Spinal cord (tissue), 10 donors: ENCODE measurements around the gene CDKAL1. TPM values are rescaled to one million over a fixed set of nuclear protein-coding genes. Genes with fewer than 3 reads are reported as not detected.

Experiments
- DNase-seq, 6 donors: peaks; one replicate each; pipeline versions ENCODE4 v3.0.0 to v3.0.0-alpha.2; 2013 to 2015; ENCODE audit warnings: low spot score in 6 of 6, low read depth in 4 of 6
- H3K27ac ChIP-seq: one replicate; pipeline ENCODE4 v1.5.1; 2013; ENCODE audit warnings: low read depth, low read length, control low read depth
- H3K27me3 ChIP-seq: one replicate; pipeline ENCODE4 v1.6.1; 2013; ENCODE audit warnings: low read length; ENCODE audit not compliant: control insufficient read depth, insufficient read depth
- H3K36me3 ChIP-seq: one replicate; pipeline ENCODE4 v1.6.1; 2013; ENCODE audit warnings: low read length; ENCODE audit not compliant: control insufficient read depth, insufficient read depth
- H3K4me1 ChIP-seq: one replicate; pipeline ENCODE4 v1.6.1; 2013; ENCODE audit warnings: low read length; ENCODE audit not compliant: control insufficient read depth, insufficient read depth
- H3K4me3 ChIP-seq: one replicate; pipeline ENCODE4 v1.5.1; 2013; ENCODE audit warnings: low read depth, low read length, control low read depth
- H3K9me3 ChIP-seq: one replicate; pipeline ENCODE4 v1.6.1; 2013; ENCODE audit warnings: low read length; ENCODE audit not compliant: control insufficient read depth, insufficient read depth
- WGBS: methylation state at CpG from one replicate; pipeline ENCODE4 v1.1.5; 2013; ENCODE audit warnings: missing lambda C conversion rate; ENCODE audit not compliant: insufficient coverage; 5-methylcytosine and 5-hydroxymethylcytosine counted together
- polyA plus RNA-seq, 2 donors: library from polyadenylated mRNA; unstranded; fragments of 120-200 nt; gene quantifications; one replicate each; pipeline ENCODE4 v1.2.1, GENCODE V29; 2013; ENCODE audit not compliant: insufficient read length in 2 of 2
- total RNA-seq, 2 donors: library from RNA; depleted of rRNA in 1 of 2; stranded (reverse); fragments of 120-200 nt in 1 of 2; fragments of >200 nt in 1 of 2; gene quantifications; one replicate each; pipeline versions ENCODE4 v1.2.3 to v1.2.4, GENCODE V29; 2013 to 2014
- donor health status: healthy.

The CDKAL1 gene
- total and polyA plus RNA-seq, 4 donors = 15.1 to 34.2 (median 22.0) TPM

DNA sequence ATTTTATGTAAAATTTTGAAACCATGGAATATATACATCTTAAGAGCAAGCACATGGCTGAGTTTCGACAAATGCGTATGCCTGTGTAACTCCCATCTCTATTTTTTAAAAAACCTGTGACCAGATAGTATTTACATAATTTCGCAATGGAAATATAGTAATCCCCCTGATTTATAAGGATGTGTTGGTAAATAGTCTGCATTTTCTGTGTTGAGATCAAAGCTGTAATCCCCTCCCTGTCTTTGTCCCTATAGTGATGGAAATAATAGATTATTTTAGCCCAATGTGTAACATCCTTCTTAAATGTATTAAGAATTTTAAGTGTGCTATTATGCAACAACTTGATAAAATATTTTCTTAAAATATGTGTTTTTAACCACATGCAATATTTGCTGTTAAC is 267.3 kb downstream of the CDKAL1 start:
- no peaks in the 10 kb centered on the region for H3K4me1 ChIP-seq
- WGBS = no CpG with 5 or more reads among the region's 3 CpGs
- H3K9me3 ChIP-seq = peaks cover 5% of the 10 kb centered on the region
- H3K27me3 ChIP-seq = no peaks in the 10 kb centered on the region
- H3K36me3 ChIP-seq = no peaks in the 10 kb centered on the region
- H3K27ac ChIP-seq = no peak overlapping the region
- no peak for DNase-seq
- no peak overlapping the region for H3K4me3 ChIP-seq

DNA sequence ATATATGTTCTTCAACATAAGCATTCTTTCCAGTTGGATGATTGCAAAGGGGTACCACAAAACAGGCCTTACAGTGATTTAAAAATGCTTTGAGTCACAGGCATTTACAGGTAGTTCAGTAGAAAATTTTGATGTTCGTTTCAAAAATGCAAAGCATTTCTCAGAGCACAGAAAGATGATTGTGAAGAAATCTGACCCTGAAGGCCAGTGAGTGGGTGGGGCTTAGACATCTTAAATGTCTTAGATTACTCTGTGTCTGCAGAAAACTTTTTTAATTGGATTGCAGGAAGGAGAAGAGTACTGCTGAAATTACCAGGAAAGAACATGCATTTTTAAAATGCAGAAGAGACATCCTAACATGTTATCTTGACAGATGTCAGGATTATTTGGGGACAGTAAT is 268.3 kb downstream of the CDKAL1 start:
- WGBS = 89% methylated on average over 1 of the region's 1 CpG
- no peaks in the 10 kb centered on the region for H3K36me3 ChIP-seq
- no peak overlapping the region for H3K4me3 ChIP-seq
- no peak for DNase-seq
- no peaks in the 10 kb centered on the region for H3K27me3 ChIP-seq
- H3K4me1 ChIP-seq = no peaks in the 10 kb centered on the region
- no peak overlapping the region for H3K27ac ChIP-seq
- H3K9me3 ChIP-seq = peaks cover 10% of the 10 kb centered on the region

DNA sequence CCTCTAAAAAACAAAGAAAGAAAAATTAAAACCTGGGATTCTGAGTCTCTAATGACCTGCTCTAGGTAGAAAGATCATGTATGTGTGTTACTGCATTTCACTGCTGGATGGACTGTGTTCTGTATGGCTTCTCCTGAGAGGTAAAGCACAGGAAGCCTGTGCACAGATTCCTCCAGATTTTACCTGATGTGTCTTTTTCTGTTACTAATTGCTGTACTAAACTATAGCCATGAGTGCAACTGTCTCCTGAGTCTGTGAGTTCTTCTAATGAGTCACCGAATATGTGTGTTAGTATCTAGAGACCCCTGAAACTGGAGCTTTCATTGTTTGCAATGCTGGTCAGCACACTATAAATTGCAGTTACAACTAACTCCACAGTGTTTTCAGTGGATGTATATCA is 270.8 kb downstream of the CDKAL1 start:
- peaks cover 10% of the 10 kb centered on the region for H3K9me3 ChIP-seq
- no peak overlapping the region for H3K27ac ChIP-seq
- H3K4me1 ChIP-seq = no peaks in the 10 kb centered on the region
- H3K36me3 ChIP-seq = no peaks in the 10 kb centered on the region
- no CpG with 5 or more reads among the region's 1 CpG for WGBS
- no peaks in the 10 kb centered on the region for H3K27me3 ChIP-seq
- H3K4me3 ChIP-seq = no peak overlapping the region
- DNase-seq = no peak

DNA sequence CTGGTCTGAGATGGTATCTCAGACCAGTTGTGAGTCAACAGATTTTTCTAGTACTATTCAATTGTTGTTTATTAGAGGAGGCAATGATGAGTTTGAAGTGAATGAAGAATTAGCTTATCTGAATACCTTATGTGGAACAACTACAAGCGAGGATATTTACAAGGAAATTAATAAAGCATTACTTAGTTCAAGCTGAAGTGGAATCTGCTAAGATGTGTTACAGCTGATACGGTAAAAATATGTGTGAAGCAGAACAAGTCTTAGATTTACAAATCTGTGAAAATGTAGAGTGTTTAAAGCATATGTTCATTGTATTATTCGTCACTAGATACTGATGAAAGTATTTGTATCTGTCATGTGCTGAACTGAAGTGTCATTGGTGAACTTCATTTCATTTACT is 272.4 kb downstream of the CDKAL1 start:
- Histone ChIP-seq H3K27me3 (no peaks in the 10 kb centered on the region), H3K36me3 (no peaks in the 10 kb centered on the region), H3K4me1 (no peaks in the 10 kb centered on the region), H3K9me3 (peaks cover 10% of the 10 kb centered on the region), H3K27ac (no peak overlapping the region), H3K4me3 (no peak overlapping the region)
- WGBS = no CpG with 5 or more reads among the region's 3 CpGs
- DNase-seq = no peak

DNA sequence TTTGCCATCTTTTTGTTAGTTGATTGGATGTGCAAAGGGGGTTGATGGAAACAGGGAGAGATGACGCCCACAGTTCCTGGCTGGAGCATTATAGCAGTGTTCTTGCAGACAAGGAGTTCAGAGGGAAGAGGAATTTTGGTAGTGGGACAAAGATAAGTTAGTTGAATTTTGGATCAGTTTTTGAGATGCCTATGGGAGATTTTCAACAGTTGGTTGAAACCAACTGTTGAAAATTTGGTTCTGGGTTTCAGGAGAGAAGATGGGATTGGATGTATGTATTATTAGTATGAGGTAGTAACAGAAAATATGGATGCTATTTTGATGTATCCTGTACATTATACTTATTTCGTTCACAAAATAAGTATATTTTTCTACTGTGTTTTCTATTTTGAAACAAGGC is 274.2 kb downstream of the CDKAL1 start:
- no peak for DNase-seq
- no peaks in the 10 kb centered on the region for H3K27me3 ChIP-seq
- H3K4me3 ChIP-seq = no peak overlapping the region
- no peak overlapping the region for H3K27ac ChIP-seq
- no peaks in the 10 kb centered on the region for H3K4me1 ChIP-seq
- 85% methylated on average over 1 of the region's 2 CpGs for WGBS
- H3K9me3 ChIP-seq = peaks cover 12% of the 10 kb centered on the region
- H3K36me3 ChIP-seq = no peaks in the 10 kb centered on the region

DNA sequence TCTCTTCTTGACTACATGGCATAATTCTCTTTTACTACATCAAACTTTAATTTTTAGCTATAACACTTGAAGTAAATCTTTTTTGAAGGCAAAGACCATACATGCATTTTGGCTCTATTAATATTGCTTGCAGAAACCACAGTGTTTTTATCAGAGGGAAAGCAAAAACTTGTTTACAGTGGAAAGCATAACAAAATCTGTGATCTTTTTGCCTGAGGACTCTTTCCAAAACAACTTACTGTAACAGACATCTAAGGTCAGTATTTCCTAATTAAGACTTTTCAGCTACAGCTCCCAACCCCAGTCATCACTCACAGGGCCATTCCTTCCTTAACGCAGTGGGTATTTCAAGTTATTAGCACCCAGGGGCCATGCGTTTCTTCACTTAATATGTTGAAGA is 274.7 kb downstream of the CDKAL1 start:
- Histone ChIP-seq H3K36me3 (no peaks in the 10 kb centered on the region), H3K27ac (no peak overlapping the region), H3K9me3 (peaks cover 13% of the 10 kb centered on the region), H3K4me1 (no peaks in the 10 kb centered on the region), H3K27me3 (no peaks in the 10 kb centered on the region), H3K4me3 (no peak overlapping the region)
- no peak for DNase-seq
- WGBS = no CpG with 5 or more reads among the region's 2 CpGs

DNA sequence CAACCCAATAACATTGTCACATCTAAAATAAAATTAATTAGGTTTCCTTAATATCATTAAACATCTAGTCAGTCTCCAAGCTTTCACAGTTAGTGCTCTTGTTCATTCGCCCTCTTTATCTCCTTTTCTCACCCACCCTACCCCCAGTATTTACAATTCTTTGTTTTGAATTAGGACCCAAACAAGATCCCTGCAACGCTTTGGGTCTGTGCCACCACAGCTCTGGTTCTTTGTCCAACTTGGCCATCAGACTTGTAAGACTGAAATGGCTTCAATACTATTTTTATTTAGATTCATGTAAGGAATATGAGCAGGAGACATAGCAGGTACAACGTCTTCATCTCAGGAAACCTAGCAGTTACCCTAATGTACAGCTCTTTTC is 276.5 kb downstream of the CDKAL1 start:
- 20% methylated on average over 1 of the region's 3 CpGs for WGBS
- peak in 1 of 6 donors; percentile 55 for DNase-seq
- H3K4me3 ChIP-seq = no peak overlapping the region
- no peaks in the 10 kb centered on the region for H3K36me3 ChIP-seq
- H3K27me3 ChIP-seq = no peaks in the 10 kb centered on the region
- H3K27ac ChIP-seq = no peak overlapping the region
- H3K4me1 ChIP-seq = no peaks in the 10 kb centered on the region
- H3K9me3 ChIP-seq = peaks cover 14% of the 10 kb centered on the region

DNA sequence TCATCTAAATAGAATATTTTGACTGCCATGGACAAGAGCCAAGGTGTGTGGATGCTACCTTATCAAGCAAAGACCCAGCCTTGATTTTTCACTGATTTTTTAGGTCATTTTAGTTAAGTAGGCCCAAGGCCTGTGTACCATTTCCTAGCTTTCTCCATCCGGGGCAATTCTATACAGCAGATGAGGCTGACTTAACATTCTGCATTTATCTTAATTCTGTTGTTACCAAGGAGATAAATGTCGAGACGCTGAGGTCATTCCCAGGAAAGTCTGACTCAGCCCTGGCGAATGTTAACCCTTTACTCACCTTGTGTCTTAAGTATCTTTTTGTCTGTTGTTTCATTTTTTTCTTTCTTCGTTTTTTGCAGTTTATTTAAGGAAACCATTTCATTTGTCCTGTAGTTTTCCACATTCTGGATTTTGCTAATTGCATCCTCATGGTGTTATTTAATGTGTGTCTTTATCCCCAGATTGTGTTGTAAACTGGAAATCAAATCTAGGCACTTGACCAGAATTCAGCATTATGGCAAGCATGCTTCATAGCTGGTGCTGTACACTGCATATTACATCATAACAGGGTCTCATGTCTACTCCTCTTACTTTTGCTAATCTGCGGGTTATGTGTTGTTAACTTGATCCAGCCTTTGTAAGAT is 277.0 kb downstream of the CDKAL1 start:
- H3K4me1 ChIP-seq = no peaks in the 10 kb centered on the region
- H3K4me3 ChIP-seq = no peak overlapping the region
- H3K27me3 ChIP-seq = no peaks in the 10 kb centered on the region
- peaks cover 12% of the 10 kb centered on the region for H3K9me3 ChIP-seq
- no CpG with 5 or more reads among the region's 6 CpGs for WGBS
- H3K36me3 ChIP-seq = no peaks in the 10 kb centered on the region
- peak in 2 of 6 donors; percentile 60 for DNase-seq
- no peak overlapping the region for H3K27ac ChIP-seq

DNA sequence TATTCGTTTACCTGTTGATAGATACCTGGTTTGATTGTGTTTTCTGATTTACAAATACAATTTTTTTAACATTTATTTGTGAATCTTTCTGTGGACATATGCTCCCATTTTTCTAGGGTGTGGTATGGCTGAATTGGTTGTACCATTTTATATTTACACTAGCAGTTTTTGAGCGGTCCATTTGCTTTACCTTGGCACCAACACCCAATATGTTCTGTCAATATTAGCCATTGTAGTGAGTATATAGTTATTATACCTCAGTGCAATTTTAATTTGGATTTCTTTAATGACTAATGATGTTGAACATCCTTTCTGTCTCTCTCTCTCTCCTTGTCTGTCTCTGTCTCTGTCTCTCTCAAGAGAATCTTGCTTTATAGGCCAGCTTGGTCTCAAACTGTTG is 278.5 kb downstream of the CDKAL1 start:
- Histone ChIP-seq H3K27me3 (no peaks in the 10 kb centered on the region), H3K36me3 (no peaks in the 10 kb centered on the region), H3K4me3 (no peak overlapping the region), H3K9me3 (peaks cover 4% of the 10 kb centered on the region), H3K27ac (no peak overlapping the region), H3K4me1 (no peaks in the 10 kb centered on the region)
- WGBS = no CpG with 5 or more reads among the region's 2 CpGs
- no peak for DNase-seq

DNA sequence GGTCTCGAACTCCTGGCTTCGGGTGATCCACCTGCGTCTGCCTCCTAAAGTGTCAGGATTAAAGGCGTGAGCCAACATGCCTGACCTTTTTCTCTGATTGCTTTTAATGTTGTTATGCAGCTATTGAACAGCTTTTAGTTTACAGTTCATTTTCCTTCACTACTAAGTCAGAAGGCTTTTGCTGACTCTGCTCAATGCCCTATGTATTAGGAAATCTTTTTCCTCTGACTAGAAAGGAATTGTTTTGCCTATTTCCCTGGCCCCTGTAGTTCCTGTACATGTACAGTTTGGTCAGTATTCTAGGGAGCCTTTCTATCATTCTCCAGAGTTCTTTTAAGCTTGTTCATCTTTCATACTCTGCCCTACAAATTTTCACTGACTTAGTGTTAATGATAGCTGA is 280.2 kb downstream of the CDKAL1 start:
- peaks cover 4% of the 10 kb centered on the region for H3K9me3 ChIP-seq
- H3K36me3 ChIP-seq = no peaks in the 10 kb centered on the region
- H3K4me1 ChIP-seq = no peaks in the 10 kb centered on the region
- WGBS = no CpG with 5 or more reads among the region's 4 CpGs
- no peak overlapping the region for H3K27ac ChIP-seq
- DNase-seq = no peak
- H3K27me3 ChIP-seq = no peaks in the 10 kb centered on the region
- H3K4me3 ChIP-seq = no peak overlapping the region
